Measurements from ENCODE around the gene ZBTB21. TPM values are rescaled to one million over a fixed set of nuclear protein-coding genes. Genes with fewer than 3 reads are reported as not detected.
A peak's percentile ranks its signal among the peaks of the same experiment; 100 is the strongest.

Gene ZBTB21
- total and polyA plus RNA-seq, 9 of the 15 experiments (the other 6 are each of a cell fraction or from before 2014, with no cell fraction given), result 2.2 to 15.2 (median 8.7) TPM

- TF ChIP-seq TRIM25 (IDR thresholded peaks at IDR 0.05; ENCODE audit: borderline replicate concordance) (no peak), NFE2L1 (tag; IDR thresholded peaks at IDR 0.05; ENCODE audit: borderline replicate concordance, low read depth) (peak; percentile 79), NR1H2 (CRISPR knock-in tag; IDR thresholded peaks at IDR 0.05) (no peak), ZNF280B (CRISPR knock-in tag; IDR thresholded peaks at IDR 0.05) (no peak), ARID1B (IDR thresholded peaks at IDR 0.05) (peak; percentile 62), ZZZ3 (IDR thresholded peaks at IDR 0.05) (no peak), ATF2 (CRISPR knock-in tag; IDR thresholded peaks at IDR 0.05) (no peak), SLC30A9 (CRISPR knock-in tag; IDR thresholded peaks at IDR 0.05) (no peak), ZNF23 (CRISPR knock-in tag; IDR thresholded peaks at IDR 0.05) (no peak), NFATC3 (IDR thresholded peaks at IDR 0.05) (no peak), MYC (IDR thresholded peaks at IDR 0.05; ENCODE audit: low read depth, low read length) (peak; percentile 34; the same call in 1 of the 2 replicates), MYC (CRISPR knock-in tag; IDR thresholded peaks at IDR 0.05; ENCODE audit: borderline replicate concordance, low read depth) (no peak), NRF1 (conservative IDR thresholded peaks at IDR 0.05 in 1 of 2, IDR thresholded peaks at IDR 0.05 in 1 of 2) (no peak), ELK1 (CRISPR knock-in tag; IDR thresholded peaks at IDR 0.05) (no peak), ZNF668 (CRISPR knock-in tag; IDR thresholded peaks at IDR 0.05) (no peak), ID3 (CRISPR knock-in tag; IDR thresholded peaks at IDR 0.05) (no peak), ID3 (tag; IDR thresholded peaks at IDR 0.05) (peak; percentile 56; the same call in 1 of the 2 replicates)
Measured at GRCh38 chr21:41956926-41957729, 53.0 kb downstream of the ZBTB21 start (continued).

All from K562 (cell line).